NK-92 (cell line): ENCODE results near the gene SEC22B.
"Not testable (repeated sequence)": the region's sequence is repeated elsewhere in the genome, so short reads cannot be mapped to it uniquely, and the experiment has no call there.

ENCODE experiments used
- DNase-seq: peaks from one replicate; lab custom pipeline; 2025; ENCODE audit not compliant: unreplicated experiment; lab: John Stamatoyannopoulos, UW

SEC22B gene

GRCh38 chr1:120145806-120146205, 30.5 kb downstream of the SEC22B start:
- not testable (repeated sequence) for DNase-seq

DNA sequence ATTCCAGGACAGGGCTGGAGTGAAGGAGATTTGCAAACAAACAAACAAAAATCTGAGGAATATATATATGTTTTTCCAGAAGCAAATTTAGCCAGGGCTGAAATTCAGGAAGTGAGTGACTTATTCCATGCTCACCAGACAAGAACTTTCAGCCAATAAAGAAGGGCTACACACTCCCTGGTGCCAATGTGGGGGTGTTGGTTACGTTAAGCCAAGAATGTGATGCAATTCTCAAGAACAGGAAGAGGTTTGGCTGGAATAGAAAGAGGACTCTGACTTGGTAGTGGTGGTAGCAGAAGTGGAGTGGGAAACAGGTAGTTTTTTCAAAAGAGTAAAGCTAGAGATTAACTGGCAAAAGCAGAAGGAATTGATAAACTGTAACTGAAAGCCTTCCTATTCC, 31.7 kb downstream of the SEC22B start:
- not testable (repeated sequence) for DNase-seq

- DNase-seq: not testable (repeated sequence)
Observed at GRCh38 chr1:120144169-120144568, 32.2 kb downstream of the SEC22B start.

GRCh38 chr1:120143334-120143733, 33.0 kb downstream of the SEC22B start:
- not testable (repeated sequence) for DNase-seq

DNA sequence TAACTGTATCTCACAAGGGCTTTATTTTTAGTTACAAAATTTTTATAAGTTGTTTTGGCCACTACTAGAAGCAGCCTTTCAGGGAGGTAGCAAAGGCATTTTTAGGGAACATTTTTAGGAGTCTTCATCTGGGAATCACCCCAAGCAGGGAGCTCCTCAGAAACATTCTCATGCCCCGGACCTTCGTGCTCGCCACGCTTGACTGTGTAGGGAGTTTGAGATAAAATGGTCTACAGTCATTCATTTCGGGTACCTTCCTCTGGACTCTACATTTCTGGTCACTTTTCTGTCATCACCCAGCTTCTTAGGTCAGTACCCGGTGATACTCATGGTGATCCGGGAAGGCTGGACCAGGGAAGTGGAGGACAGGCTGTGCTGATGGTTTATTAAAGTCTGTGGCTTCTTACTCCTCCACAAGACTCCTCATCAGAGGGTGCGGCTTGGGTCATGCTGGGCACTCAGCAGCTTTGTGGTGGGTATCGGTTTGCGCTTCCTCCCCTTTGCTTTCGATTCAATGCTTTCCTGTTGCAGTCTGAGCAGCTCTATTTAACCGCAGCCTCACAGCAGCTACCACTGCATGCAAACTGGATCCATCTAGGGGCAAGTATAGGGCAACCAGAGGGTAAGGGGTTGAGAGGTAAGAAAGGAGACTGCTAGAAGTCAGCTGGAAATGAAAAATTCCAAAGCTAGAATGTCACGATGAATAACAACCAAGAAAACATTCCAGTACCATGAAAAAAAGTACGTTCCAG, 33.6 kb downstream of the SEC22B start:
- DNase-seq: not testable (repeated sequence)

DNA sequence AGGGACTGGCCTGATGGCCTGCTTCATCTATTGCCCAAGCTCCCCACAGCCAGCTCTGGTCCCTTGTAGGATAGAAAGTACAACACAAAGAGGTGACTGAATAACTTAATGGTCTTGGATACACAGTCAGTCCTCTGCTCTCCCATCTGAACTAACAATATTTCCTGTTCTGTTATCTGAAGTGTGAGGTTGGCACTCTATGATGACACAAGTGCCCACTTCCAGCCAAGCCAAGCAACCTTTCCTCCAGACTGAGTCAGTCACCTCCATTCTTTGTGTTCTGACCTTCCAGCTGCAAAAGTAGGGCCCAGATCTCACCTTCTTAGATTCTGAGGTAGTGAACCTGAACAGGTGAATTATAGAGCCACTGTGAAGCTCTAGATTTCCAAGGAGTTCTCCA, 34.5 kb downstream of the SEC22B start:
- DNase-seq: not testable (repeated sequence)

GRCh38 chr1:120140656-120141265, 35.6 kb downstream of the SEC22B start:
- not testable (repeated sequence) for DNase-seq

DNA sequence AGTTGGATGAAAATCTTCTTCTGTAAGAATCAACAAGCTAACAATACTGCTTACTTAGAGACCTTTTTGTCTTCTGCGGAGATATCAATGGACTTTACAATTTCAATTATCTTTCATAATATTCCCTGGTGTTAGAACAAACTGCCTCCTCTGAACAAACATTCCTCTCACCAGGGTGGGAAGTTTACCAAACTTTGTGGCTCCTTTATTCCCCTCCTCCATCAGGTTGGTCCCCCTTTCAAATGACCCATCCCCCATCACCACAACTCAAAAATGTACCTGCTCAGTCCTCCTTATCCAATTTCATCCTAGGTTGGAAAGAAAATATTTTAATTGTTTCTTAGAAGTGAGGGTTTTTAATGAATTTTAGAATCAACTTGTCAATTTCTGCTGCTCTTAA, 40.2 kb downstream of the SEC22B start:
- DNase-seq: not testable (repeated sequence)

- DNase-seq: not testable (repeated sequence)
Observed at GRCh38 chr1:120133928-120134325, 42.4 kb downstream of the SEC22B start.

- DNase-seq: no peak
Observed at GRCh38 chr1:120133228-120133927, 42.9 kb downstream of the SEC22B start.

GRCh38 chr1:120132406-120132763, 43.9 kb downstream of the SEC22B start:
- DNase-seq: not testable (repeated sequence)

- DNase-seq: not testable (repeated sequence)
Observed at GRCh38 chr1:120131611-120132405, 44.5 kb downstream of the SEC22B start.

DNA sequence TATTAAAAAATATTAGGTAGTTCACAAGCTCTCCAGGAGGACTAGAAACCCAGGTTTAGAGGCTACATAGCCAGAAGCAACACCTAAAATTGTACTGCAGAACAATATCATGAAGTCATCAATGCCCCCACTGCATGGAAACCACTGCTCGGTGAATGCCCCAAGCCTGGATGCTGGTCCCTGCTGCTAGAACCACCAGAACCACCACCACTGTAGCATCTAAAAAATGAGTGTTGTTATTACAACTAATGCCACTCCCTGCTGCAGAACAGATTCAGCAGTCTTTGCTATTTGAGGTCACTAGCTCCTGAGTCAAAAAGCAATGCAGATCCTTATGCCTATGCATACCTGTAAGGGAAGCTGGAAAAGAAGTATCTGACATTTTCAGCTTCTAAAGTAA, 48.4 kb downstream of the SEC22B start:
- DNase-seq: not testable (repeated sequence)

DNA sequence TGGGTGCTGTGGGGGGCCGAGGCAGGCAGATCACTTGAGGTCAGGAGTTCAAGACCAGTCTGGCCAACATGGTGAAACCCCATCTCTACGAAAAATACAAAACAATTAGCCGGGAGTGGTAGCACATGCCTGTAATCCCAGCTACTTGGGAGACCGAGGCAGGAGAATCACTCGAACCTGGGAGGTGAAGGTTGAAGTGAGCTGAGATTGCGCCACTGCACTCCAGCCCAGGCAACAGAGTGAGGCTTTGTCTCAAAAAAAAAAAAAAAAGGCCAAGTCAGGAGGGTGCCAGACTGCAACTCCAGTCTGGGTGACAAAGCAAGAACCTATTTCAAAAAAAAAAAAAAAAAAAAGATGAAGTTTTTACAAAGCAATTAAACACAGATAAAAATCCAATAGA, 50.1 kb downstream of the SEC22B start:
- DNase-seq: not testable (repeated sequence)

DNA sequence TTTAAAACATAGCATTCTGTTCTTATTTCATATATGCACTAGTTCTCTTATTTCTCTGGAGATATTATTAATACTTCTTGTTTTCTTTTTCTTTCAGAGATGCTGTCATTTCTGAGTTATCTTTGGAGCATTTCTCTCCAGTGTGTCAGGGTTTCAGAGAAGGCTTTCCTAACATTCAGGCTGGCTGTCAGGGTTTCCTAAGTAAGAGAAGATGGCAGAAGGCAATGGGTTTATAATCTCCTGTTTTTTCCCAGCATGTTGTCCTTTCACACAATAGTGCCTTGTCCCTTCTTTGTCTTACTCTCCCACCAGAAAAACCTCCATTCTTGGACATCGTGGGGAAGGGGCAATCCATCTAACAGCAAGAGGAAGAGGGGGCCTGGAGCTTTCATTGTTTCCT, 51.7 kb downstream of the SEC22B start:
- DNase-seq: not testable (repeated sequence)

DNA sequence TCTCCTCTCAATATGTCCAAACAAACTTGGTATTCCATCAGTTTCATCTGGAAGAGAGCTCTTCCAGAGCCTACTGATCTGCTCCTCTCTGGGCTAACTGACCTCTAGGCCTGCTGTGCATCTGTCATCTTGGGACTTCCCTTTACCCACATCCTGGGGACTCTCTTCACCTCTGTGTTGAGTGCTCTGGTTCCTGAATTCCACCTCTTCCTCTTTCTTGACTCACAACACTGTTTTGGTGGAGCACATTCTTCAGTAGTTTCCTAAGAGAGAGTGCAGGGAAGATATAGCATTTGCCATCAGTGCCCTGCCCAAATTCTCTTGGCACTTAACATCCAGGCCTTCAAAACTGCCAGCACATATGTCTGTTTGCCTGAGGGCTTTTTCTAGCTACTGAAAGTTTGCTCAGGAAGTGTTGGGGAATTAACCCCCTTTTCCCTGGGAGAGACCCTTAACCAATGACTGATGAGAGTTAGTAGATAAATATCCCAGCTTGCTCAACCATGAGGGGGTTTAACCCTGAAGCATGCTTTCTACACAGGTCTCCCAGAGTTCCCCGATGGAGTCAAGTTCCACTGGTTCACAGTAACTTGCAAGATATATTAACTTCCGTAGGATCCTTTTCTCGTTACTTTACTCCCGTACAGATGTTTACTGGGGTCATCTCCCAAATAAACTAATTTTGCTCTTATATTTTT, 52.4 kb downstream of the SEC22B start:
- not testable (repeated sequence) for DNase-seq

DNA sequence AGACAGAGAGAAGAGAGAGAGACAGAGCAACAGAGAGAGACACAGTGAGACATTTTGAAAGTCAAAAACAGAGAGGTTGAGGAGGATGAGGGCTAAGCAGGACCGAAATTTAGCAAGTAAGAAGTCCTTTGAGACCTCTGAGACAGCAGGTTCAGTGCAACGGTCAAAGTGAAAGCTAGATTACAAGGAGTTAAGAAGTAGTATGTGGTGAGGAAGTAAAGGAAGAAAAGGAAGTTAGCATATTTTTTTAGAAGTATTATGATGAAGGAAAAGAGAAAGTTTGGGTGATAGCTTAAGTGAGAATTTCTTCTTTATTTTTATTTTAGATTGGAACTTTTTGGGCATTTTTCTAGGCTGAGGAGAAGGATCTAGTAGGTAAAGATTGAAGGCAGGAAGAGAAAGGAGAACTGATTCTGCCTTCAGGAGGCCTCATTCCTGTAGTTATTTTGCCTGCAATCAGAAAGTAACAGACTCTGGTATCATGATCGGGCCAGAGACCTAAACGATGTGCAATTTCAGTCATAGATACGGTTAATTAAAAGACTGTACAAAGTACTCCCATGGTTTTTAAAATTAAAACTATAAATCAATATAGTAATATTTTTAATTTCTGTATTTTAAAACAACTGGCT, 53.9 kb downstream of the SEC22B start:
- not testable (repeated sequence) for DNase-seq

DNA sequence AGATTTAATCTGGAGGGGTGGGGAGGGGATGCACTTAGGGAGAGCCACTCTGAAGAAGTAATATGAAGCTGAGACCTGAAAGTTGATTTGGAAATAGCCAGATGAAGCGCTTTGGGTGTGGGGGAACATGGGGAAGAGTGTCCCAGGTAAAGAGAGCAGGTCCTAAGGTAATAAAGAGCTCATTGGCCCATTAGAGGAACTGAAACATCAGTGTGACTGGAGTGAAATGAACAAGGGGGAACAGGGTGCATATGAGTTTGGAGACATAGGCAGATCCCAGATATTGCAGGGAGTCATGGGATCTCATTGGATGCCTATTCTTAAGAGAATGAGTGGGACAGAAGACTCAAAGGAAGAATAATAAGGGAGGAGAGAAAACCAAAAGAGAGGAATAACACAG, 54.5 kb downstream of the SEC22B start:
- not testable (repeated sequence) for DNase-seq

GRCh38 chr1:120120525-120120924, 55.8 kb downstream of the SEC22B start:
- DNase-seq: not testable (repeated sequence)
